Measurements from ENCODE around the gene ECD. TPM values are rescaled to one million over a fixed set of nuclear protein-coding genes. Genes with fewer than 3 reads are reported as not detected.

Gene ECD
- total and polyA plus RNA-seq, 10 of the 15 experiments (the other 5 are each of a cell fraction or from before 2014, with no cell fraction given): 27.3 to 61.6 (median 44.0) TPM

DNA sequence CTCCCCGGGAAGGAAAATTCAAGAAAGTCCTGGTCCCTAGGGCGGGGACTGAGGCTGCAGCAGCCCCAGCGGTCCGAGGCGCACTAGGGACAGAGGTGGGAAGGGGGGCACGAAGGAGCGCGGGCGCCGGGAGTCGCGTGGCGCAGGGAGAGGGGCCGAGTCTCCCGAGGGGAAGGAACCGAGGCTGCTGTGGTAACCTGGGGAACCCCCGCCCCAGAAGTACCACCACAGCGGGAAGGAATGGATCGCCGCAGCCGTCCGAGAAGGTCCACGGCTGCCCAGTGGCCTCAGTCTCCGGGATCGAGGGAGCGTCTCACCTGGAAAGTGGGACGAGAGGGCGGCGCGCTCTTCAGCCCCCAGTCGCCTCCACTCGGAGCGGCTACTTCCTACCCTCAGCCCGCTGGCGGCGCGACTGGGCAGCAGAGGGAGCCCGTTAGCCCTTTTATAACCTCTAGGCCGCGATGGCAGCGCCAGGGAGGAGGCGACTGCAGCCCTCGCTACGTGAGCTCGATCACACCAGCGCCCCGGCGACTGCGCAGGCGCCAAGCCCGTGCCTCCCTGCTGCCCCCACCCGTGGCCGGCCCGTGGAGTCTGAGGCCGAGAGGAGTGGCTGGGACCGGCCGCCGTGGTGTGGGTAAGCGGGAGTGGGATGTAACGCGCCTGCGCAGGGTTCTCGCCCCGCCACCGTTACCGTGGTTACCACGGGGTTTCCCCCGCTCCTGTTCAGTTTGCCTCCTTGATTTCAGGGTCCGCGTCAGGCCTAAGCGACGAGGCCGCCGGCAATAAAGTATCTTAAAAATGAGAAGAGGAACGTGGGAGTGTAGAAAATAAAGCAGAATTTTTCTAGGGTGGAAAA is 71.1 kb downstream of the ECD start, which contains the start of gene P4HA1 (continued):
- TF ChIP-seq, protein P1, sequence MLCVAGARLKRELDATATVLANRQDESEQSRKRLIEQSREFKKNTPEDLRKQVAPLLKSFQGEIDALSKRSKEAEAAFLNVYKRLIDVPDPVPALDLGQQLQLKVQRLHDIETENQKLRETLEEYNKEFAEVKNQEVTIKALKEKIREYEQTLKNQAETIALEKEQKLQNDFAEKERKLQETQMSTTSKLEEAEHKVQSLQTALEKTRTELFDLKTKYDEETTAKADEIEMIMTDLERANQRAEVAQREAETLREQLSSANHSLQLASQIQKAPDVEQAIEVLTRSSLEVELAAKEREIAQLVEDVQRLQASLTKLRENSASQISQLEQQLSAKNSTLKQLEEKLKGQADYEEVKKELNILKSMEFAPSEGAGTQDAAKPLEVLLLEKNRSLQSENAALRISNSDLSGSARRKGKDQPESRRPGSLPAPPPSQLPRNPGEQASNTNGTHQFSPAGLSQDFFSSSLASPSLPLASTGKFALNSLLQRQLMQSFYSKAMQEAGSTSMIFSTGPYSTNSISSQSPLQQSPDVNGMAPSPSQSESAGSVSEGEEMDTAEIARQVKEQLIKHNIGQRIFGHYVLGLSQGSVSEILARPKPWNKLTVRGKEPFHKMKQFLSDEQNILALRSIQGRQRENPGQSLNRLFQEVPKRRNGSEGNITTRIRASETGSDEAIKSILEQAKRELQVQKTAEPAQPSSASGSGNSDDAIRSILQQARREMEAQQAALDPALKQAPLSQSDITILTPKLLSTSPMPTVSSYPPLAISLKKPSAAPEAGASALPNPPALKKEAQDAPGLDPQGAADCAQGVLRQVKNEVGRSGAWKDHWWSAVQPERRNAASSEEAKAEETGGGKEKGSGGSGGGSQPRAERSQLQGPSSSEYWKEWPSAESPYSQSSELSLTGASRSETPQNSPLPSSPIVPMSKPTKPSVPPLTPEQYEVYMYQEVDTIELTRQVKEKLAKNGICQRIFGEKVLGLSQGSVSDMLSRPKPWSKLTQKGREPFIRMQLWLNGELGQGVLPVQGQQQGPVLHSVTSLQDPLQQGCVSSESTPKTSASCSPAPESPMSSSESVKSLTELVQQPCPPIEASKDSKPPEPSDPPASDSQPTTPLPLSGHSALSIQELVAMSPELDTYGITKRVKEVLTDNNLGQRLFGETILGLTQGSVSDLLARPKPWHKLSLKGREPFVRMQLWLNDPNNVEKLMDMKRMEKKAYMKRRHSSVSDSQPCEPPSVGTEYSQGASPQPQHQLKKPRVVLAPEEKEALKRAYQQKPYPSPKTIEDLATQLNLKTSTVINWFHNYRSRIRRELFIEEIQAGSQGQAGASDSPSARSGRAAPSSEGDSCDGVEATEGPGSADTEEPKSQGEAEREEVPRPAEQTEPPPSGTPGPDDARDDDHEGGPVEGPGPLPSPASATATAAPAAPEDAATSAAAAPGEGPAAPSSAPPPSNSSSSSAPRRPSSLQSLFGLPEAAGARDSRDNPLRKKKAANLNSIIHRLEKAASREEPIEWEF (IDR thresholded peaks at IDR 0.05; ENCODE audit: insufficient replicate concordance, low read depth, low read length): no peak
- peak; percentile 85; the same call in 1 of the 2 replicates for TF ChIP-seq SMAD5 (IDR thresholded peaks at IDR 0.05; ENCODE audit: low read depth)
- no peak for TF ChIP-seq SRF (IDR thresholded peaks at IDR 0.05; ENCODE audit: low read depth in 2 of 2, low read length in 2 of 2)
- TF ChIP-seq, protein P2, sequence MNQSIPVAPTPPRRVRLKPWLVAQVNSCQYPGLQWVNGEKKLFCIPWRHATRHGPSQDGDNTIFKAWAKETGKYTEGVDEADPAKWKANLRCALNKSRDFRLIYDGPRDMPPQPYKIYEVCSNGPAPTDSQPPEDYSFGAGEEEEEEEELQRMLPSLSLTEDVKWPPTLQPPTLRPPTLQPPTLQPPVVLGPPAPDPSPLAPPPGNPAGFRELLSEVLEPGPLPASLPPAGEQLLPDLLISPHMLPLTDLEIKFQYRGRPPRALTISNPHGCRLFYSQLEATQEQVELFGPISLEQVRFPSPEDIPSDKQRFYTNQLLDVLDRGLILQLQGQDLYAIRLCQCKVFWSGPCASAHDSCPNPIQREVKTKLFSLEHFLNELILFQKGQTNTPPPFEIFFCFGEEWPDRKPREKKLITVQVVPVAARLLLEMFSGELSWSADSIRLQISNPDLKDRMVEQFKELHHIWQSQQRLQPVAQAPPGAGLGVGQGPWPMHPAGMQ (IDR thresholded peaks at IDR 0.05; ENCODE audit: borderline replicate concordance): no peak
- TF ChIP-seq NFIC (IDR thresholded peaks at IDR 0.05; ENCODE audit: low read depth, low read length): no peak
- TF ChIP-seq ZNF207 (IDR thresholded peaks at IDR 0.05; ENCODE audit: borderline replicate concordance): peak; percentile 95
- peak; percentile 85 for TF ChIP-seq EED (IDR thresholded peaks at IDR 0.05; ENCODE audit: low read depth)
- no peak for TF ChIP-seq FOXK2 (IDR thresholded peaks at IDR 0.05)
- TF ChIP-seq USF1 (IDR thresholded peaks at IDR 0.05; ENCODE audit: borderline replicate concordance, extremely low read length, insufficient read depth, low read depth, low read length): no peak
- TF ChIP-seq TARDBP (IDR thresholded peaks at IDR 0.05; ENCODE audit: borderline replicate concordance): peak; percentile 9; the same call in 1 of the 2 replicates
- TF ChIP-seq, protein P3, sequence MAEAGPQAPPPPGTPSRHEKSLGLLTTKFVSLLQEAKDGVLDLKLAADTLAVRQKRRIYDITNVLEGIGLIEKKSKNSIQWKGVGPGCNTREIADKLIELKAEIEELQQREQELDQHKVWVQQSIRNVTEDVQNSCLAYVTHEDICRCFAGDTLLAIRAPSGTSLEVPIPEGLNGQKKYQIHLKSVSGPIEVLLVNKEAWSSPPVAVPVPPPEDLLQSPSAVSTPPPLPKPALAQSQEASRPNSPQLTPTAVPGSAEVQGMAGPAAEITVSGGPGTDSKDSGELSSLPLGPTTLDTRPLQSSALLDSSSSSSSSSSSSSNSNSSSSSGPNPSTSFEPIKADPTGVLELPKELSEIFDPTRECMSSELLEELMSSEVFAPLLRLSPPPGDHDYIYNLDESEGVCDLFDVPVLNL (IDR thresholded peaks at IDR 0.05; ENCODE audit: low read depth, low read length): peak; percentile 50; the same call in 1 of the 2 replicates
- no peak; the same call in 1 of the 2 replicates for TF ChIP-seq SREBF1 (IDR thresholded peaks at IDR 0.05; ENCODE audit: low read length)
- TF ChIP-seq SIN3A (IDR thresholded peaks at IDR 0.05; ENCODE audit: low read depth, low read length): peak; percentile 78; the same call in 1 of the 2 replicates
- TF ChIP-seq IKZF2 (IDR thresholded peaks at IDR 0.05): peak; percentile 90 to 94
- no peak for TF ChIP-seq RFX5 (IDR thresholded peaks at IDR 0.05; ENCODE audit: low read depth, low read length)
- no peak for TF ChIP-seq ZZZ3 (IDR thresholded peaks at IDR 0.05; ENCODE audit: control insufficient read depth, insufficient read length, low read depth)
- peak; percentile 95 for TF ChIP-seq CBFB (IDR thresholded peaks at IDR 0.05; ENCODE audit: low read depth)
- peak; percentile 88 for TF ChIP-seq RB1 (IDR thresholded peaks at IDR 0.05; ENCODE audit: borderline replicate concordance)
- peak; percentile 77 for TF ChIP-seq BCL3 (IDR thresholded peaks at IDR 0.05; ENCODE audit: borderline replicate concordance, insufficient read depth, low read depth, low read length, poor library complexity, severe bottlenecking)
- TF ChIP-seq SIX5 (IDR thresholded peaks at IDR 0.05; ENCODE audit: low read depth, low read length, severe bottlenecking): no peak
